Activated CD4-positive, alpha-beta memory T cell treated with anti-CD3 and anti-CD28 coated beads, Interleukin-2, amount 10 ng/mL, durations not matched to agents 7 days and 5 days (primary cell): Measurements from ENCODE around the gene KIF21A. TPM values are rescaled to one million over a fixed set of nuclear protein-coding genes. Genes with fewer than 3 reads are reported as not detected.

Experiments
- CTCF ChIA-PET: fragments of 350-600 bp; sonication (Branson Sonifier 250); formaldehyde crosslinking; loops from one replicate; lab custom pipeline; 2021; ENCODE audit warnings: antibody characterized with exemption, inconsistent platforms; lab: Charles Lee
- POLR2A ChIA-PET: fragments of 350-600 bp; sonication (Branson Sonifier 250); formaldehyde crosslinking; loops from one replicate; lab custom pipeline; 2021; ENCODE audit warnings: antibody characterized with exemption; lab: Charles Lee
- DNase-seq: peaks from one replicate; pipeline ENCODE4 v3.0.0-alpha.2; 2020
- H3K27ac Mint-ChIP-seq: one replicate; pipeline ENCODE4 v1.8.0; 2021; ENCODE audit warnings: mild to moderate bottlenecking, mixed read lengths
- H3K27me3 Mint-ChIP-seq: one replicate; pipeline ENCODE4 v1.8.0; 2021; ENCODE audit warnings: mixed read lengths
- H3K36me3 Mint-ChIP-seq: one replicate; pipeline ENCODE4 v1.8.0; 2021; ENCODE audit warnings: low read depth, mixed read lengths
- H3K4me1 Mint-ChIP-seq: one replicate; pipeline ENCODE4 v1.8.0; 2021; ENCODE audit warnings: mixed read lengths
- H3K4me3 Mint-ChIP-seq: one replicate; pipeline ENCODE4 v1.8.0; 2021; ENCODE audit warnings: mild to moderate bottlenecking, mixed read lengths
- H3K9me3 Mint-ChIP-seq: one replicate; pipeline ENCODE4 v1.8.0; 2021; ENCODE audit warnings: mixed read lengths
- total RNA-seq, 2 experiments: library from RNA; stranded (reverse); gene quantifications; one replicate each; pipeline ENCODE4 v1.2.3, GENCODE V29; 2021

KIF21A gene
- total RNA-seq, 2 experiments from 2014 or later: 18.4 to 19.7 TPM

DNA sequence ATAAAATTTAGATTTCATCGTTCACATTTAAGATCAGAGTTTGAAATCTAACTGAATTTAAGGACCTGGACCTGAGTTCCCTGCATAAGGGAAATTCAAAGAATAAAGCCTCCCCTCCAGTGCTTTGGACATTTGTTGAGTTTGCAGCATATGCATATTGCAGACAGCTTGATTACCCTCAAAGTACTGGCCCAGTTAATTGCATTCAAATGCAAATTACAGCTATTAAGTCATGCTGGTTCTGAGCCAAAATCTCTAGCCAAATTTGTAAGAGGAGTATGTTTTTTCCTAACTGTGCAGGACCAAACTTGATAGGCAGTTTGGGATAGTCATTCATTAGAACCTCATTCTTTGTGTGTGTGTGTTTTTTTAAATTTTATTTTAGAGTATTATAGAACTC is 9.1 kb upstream of the KIF21A start:
- ChIA-PET CTCF (interaction anchor here (1.0 kb wide), 1 partner anchor 9 kb away, joined by 3 read pairs; no protein-coding TSS in a partner anchor), POLR2A (no interaction called here)
- H3K27ac Mint-ChIP-seq: no peak overlapping the region
- no peaks in the 10 kb centered on the region for H3K4me1 Mint-ChIP-seq
- no peak overlapping the region for H3K4me3 Mint-ChIP-seq
- H3K9me3 Mint-ChIP-seq: no peaks in the 10 kb centered on the region
- H3K36me3 Mint-ChIP-seq: no peaks in the 10 kb centered on the region
- DNase-seq: no peak
- peaks cover 5% of the 10 kb centered on the region for H3K27me3 Mint-ChIP-seq

DNA sequence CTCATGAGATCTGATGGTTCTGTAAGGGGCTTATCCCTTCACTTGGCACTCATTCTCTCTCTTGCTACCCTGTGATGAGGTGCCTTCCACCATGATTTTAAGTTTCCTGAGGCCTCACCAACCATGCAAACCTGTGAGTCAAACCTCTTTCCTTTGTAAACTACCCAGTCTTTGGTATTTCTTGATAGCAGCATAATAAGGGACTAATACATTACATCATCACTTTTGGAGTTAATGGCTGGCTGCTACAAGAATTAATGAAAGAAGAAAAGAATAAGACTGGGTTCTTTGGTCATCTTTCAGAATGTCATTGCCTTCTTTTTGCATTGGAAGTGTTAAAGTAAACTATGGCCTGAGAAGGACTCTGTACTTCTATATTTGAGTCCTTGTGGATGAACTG is 5.1 kb upstream of the KIF21A start:
- H3K4me3 Mint-ChIP-seq: no peak overlapping the region
- peaks cover 5% of the 10 kb centered on the region for H3K27me3 Mint-ChIP-seq
- H3K27ac Mint-ChIP-seq: no peak overlapping the region
- no peaks in the 10 kb centered on the region for H3K36me3 Mint-ChIP-seq
- ChIA-PET CTCF (no interaction called here), POLR2A (no interaction called here)
- DNase-seq: no peak
- H3K9me3 Mint-ChIP-seq: no peaks in the 10 kb centered on the region
- H3K4me1 Mint-ChIP-seq: peaks cover 5% of the 10 kb centered on the region

DNA sequence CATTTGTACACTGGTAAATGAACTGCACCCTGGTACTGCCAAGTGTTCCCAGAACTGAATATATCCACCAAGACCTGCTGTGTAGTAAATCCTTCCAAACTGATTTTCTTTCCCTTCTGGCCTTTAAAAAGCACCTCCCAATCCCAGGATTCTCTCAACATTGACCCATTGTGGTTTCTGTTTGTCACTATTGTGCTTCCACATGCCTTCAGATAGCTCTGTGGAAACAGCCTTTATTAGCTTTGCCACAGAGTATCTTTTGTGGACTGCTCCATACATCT is 949 bp upstream of the KIF21A start:
- H3K36me3 Mint-ChIP-seq: no peaks in the 10 kb centered on the region
- CTCF ChIA-PET: interaction anchor here (1.0 to 2.2 kb wide), 5 partner anchors 8 to 176 kb away, joined by 3 to 6 read pairs (median 4); partner anchors contain the start of gene ABCD2

DNA sequence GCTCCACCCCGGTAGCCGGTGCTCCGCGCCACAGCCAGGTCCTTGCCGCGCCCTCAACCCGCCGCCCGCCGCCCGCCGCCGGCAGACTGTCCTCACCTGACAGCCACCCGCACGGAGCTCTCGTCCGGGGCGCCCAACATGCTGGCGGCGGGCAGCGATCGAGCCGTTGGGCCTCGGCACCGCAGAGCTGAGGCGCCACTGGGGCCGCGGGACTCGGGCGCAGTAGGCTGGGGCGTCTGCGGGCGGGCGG is 164 bp downstream of the KIF21A start:
- Mint-ChIP-seq H3K27me3 (no peaks in the 10 kb centered on the region), H3K27ac (peak overlapping the region; percentile 79), H3K4me3 (peak overlapping the region; percentile 78), H3K4me1 (peaks cover 24% of the 10 kb centered on the region), H3K9me3 (no peaks in the 10 kb centered on the region), H3K36me3 (no peaks in the 10 kb centered on the region)
- CTCF ChIA-PET: interaction anchor here (1.7 kb wide), 1 partner anchor 162 kb away, joined by 4 read pairs; no protein-coding TSS in a partner anchor
- no peak for DNase-seq
- POLR2A ChIA-PET: interaction anchor here (0.9 to 3.6 kb wide), 9 partner anchors 24 to 186 kb away, joined by 3 to 39 read pairs (median 5); partner anchors contain the start of gene ABCD2

More for the DNA sequence above, 949 bp upstream of the KIF21A start:
- POLR2A ChIA-PET: interaction anchor here (0.6 to 3.6 kb wide), 6 partner anchors 23 to 240 kb away, joined by 3 to 39 read pairs (median 6); partner anchors contain the start of gene ABCD2
- Mint-ChIP-seq H3K27me3 (no peaks in the 10 kb centered on the region), H3K27ac (peak overlapping the region; percentile 53), H3K9me3 (no peaks in the 10 kb centered on the region), H3K4me1 (peaks cover 20% of the 10 kb centered on the region), H3K4me3 (peak overlapping the region; percentile 80)
- DNase-seq: no peak

DNA sequence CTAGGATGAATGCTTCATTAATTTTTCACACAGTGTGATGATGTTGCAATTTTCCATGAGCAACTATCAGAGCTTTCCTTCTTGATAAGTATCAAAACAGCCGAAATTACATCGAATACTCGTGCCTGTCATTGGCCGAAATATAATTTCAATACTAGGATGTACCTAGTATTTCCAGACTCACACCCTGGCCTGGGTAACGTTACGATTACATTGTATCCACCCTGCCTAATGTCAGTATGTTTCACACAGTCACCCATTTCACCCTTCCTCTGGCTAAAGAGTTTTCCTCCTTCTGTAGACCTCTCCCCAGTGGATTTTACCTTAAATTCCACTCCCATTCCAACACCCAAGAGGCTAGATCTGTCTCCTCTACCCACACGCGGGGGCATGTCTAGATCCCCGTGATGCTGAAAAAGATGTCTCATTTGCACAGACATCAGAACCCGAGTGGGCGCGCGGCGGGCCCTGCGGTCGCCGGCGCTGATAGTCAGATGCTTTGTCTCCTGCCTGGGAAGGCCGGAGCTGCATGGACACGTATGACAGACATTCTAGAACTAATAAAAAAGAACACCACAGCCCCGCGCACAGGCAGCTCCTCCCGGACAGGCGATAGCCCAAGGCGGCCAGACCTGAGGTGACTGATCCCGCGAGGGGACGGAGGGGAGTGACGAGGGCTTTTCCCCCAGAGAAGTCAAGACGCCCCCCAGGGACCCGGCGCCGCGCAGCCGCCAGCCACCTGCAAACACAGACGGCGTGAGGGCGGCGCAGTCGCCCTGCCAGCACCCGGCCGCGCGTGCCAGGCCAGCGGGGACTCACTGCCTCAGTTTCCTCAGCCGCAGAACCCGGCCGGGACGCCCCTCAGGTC is 723 bp downstream of the KIF21A start:
- Mint-ChIP-seq H3K27me3 (no peaks in the 10 kb centered on the region), H3K4me1 (peaks cover 24% of the 10 kb centered on the region)
- POLR2A ChIA-PET: interaction anchor here (0.9 to 3.6 kb wide), 7 partner anchors 24 to 187 kb away, joined by 3 to 39 read pairs (median 6); partner anchors contain the start of gene ABCD2

DNA sequence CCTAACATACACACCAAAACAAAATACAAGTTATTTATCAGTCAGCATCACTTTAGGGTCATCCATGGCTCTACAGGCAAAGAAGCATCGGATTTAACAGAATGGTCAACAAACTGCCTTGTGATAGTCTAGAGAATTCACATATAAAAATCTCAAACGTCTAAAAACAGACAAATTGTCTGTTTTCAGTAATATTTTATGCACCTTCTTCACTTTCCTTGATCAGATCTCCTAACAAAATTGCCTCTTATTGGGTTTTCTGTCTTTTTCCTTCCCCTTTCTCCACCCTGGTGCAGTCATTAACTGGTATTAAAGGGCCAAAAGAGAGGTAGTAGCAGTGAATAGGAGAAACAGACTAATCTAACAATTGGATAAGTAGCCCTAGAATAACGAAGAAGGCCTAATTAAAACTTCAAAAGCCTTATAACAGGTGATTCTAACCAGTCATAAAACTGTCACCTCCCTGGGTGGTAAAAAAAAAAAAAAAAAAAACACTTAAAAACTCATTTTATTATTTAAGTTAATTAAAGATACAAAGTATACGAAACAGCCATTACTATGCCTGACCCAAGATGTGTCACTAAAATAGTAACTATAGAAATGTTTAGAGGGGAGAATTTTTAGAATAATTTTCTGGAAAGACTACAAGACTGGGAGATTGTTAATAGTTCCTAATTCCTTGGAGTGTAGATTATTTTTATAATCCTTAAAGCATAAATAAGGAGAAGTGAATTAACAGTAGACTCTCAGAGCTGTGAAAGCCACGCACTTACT is 1.5 kb downstream of the KIF21A start:
- ChIA-PET POLR2A (interaction anchor here (2.1 to 3.6 kb wide), 2 partner anchors 69 to 180 kb away, joined by 9 to 39 read pairs; partner anchors contain the start of gene ABCD2), CTCF (interaction anchor here (2.1 kb wide), 1 partner anchor 123 kb away, joined by 8 read pairs; no protein-coding TSS in a partner anchor)
- no peak overlapping the region for H3K27ac Mint-ChIP-seq
- no peaks in the 10 kb centered on the region for H3K36me3 Mint-ChIP-seq
- peaks cover 24% of the 10 kb centered on the region for H3K4me1 Mint-ChIP-seq
- DNase-seq: no peak
- H3K9me3 Mint-ChIP-seq: no peaks in the 10 kb centered on the region
- H3K4me3 Mint-ChIP-seq: peak overlapping the region; percentile 78
- no peaks in the 10 kb centered on the region for H3K27me3 Mint-ChIP-seq

More for the DNA sequence above, 723 bp downstream of the KIF21A start:
- Mint-ChIP-seq H3K4me3 (peak overlapping the region; percentile 78), H3K27ac (peak overlapping the region; percentile 79), H3K9me3 (no peaks in the 10 kb centered on the region), H3K36me3 (no peaks in the 10 kb centered on the region)
- peak; percentile 35 for DNase-seq
- CTCF ChIA-PET: interaction anchor here (1.7 kb wide), 1 partner anchor 163 kb away, joined by 4 read pairs; no protein-coding TSS in a partner anchor

DNA sequence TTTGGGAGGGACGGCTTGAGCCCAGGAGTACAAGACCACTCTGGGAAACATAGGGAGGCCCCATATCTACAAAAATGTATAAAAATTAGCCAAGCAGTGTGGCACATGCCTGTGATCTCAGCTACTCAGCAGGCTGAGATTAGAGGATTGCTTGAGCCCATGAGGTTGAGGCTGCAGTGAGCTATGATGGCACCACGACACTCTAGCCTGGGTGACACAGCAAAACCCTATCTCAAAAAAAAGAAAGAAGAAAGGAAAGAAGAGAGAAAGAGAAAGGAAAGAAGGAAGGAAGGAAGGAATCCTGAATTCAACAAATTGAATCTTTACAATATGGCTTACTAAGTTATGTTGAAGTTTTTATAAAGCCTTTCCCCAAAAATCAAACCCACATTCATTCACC is 2.1 kb downstream of the KIF21A start:
- no peaks in the 10 kb centered on the region for H3K36me3 Mint-ChIP-seq
- H3K27me3 Mint-ChIP-seq: no peaks in the 10 kb centered on the region
- DNase-seq: no peak
- POLR2A ChIA-PET: no interaction called here
- CTCF ChIA-PET: interaction anchor here (2.1 kb wide), 1 partner anchor 122 kb away, joined by 8 read pairs; no protein-coding TSS in a partner anchor
- H3K4me3 Mint-ChIP-seq: peak overlapping the region; percentile 25
- peaks cover 24% of the 10 kb centered on the region for H3K4me1 Mint-ChIP-seq
- H3K9me3 Mint-ChIP-seq: no peaks in the 10 kb centered on the region
- H3K27ac Mint-ChIP-seq: no peak overlapping the region

DNA sequence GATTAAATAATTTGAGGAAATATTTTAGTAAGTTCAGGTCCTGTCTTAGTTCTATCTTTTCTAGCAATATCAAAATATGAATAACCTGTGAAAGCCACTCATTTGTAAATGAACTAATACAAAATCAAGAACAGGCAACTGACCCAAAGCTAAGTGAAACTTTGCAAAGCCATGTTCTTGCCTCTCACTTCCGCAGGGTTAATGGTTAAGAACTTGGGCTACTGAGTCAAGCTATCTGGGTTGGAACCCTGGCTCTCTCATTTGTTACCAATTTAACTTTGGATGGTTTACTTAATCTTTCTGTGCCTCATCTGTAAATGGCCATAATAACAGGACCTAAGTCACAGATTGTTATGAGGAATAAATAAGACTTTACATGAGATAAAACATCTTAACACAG is 2.8 kb downstream of the KIF21A start:
- Mint-ChIP-seq H3K9me3 (no peaks in the 10 kb centered on the region), H3K27ac (no peak overlapping the region), H3K4me1 (peaks cover 24% of the 10 kb centered on the region), H3K36me3 (no peaks in the 10 kb centered on the region), H3K27me3 (no peaks in the 10 kb centered on the region), H3K4me3 (no peak overlapping the region)
- DNase-seq: no peak
- POLR2A ChIA-PET: no interaction called here
- CTCF ChIA-PET: interaction anchor here (2.1 kb wide), 1 partner anchor 121 kb away, joined by 8 read pairs; no protein-coding TSS in a partner anchor

DNA sequence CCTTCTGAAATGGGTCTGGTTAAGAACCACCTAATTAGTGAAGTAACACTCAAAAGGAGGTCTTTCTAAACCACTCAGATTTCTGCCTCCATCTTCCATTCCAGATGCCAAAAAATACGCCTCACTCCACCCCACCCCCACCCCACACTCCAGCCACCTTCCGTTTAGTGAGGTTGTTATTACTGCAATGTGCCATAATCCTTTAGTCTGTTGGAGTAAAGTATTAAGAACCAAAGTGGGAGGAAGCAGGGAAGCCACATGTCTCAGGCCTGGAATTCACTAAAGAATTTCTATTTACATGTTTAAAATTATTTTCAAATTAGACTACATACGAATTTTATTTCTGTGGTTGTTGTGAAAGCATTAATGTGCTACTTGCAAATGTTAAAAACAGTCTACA is 7.4 kb downstream of the KIF21A start:
- CTCF ChIA-PET: no interaction called here

DNA sequence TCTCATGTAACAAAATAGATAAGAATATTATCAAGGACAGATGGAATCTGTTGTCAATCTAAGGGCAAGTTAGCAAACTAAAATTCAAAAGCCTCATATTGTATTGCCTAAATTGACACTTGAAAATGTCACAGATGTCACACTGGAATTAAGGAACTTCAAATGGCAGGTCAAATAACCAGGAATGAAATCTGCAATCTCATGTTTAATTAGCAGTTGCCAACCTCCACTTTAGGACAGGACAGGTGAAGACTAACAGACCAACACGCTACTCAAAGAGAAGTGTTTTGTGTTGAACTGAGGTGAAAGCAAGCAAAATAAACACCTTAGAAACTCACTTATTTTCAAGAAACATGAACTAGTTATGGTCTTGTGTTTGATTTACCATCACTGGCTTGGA is 11.1 kb downstream of the KIF21A start:
- no peak overlapping the region for H3K27ac Mint-ChIP-seq
- POLR2A ChIA-PET: no interaction called here
- H3K4me3 Mint-ChIP-seq: no peak overlapping the region
- no peak for DNase-seq
- H3K27me3 Mint-ChIP-seq: no peaks in the 10 kb centered on the region
- CTCF ChIA-PET: no interaction called here
- no peaks in the 10 kb centered on the region for H3K9me3 Mint-ChIP-seq
- peaks cover 9% of the 10 kb centered on the region for H3K4me1 Mint-ChIP-seq
- no peaks in the 10 kb centered on the region for H3K36me3 Mint-ChIP-seq

More for the DNA sequence above, 7.4 kb downstream of the KIF21A start:
- H3K27ac Mint-ChIP-seq: no peak overlapping the region
- no peaks in the 10 kb centered on the region for H3K36me3 Mint-ChIP-seq
- no peak overlapping the region for H3K4me3 Mint-ChIP-seq
- H3K4me1 Mint-ChIP-seq: peaks cover 4% of the 10 kb centered on the region
- no peaks in the 10 kb centered on the region for H3K9me3 Mint-ChIP-seq
- POLR2A ChIA-PET: no interaction called here
- no peaks in the 10 kb centered on the region for H3K27me3 Mint-ChIP-seq
- DNase-seq: no peak

DNA sequence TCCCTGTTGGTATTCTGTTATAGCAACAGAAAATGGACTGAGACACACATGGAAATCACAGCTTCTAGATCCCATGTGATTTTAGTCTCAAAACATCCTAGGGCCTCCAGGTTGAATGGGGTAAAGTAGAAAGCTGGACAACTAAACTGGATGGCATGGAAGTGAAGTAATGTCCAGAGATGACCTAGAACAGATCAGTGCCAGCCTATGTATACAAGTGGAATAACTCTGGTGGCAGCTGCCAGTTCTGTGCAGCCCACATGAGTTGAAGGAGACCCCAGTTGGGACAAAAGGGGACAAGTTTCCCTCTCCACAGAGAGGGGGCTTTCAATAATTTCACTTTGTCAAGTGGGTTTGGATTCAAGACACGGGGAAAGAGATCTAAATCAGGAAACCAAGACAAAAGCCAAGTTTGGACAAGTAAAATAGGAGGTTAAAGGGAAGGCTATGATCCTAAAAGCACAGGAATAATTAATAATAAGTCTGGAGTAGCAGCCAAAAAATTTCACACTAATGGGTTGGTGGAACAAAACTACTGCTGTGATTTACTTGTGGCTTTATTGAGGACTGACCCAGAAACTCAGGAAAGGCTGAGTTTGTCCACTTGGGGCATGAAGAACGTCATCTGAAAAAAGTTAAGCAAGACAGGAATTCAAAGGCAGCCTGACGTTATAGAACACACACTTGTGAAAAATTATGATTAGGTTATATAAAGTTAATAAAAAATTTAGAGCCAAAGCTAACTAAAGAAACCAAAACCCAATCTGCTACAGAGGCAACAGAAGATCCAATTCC is 11.7 kb downstream of the KIF21A start:
- H3K36me3 Mint-ChIP-seq: no peaks in the 10 kb centered on the region
- no peak for DNase-seq
- no peak overlapping the region for H3K4me3 Mint-ChIP-seq
- ChIA-PET POLR2A (no interaction called here), CTCF (no interaction called here)
- no peaks in the 10 kb centered on the region for H3K27me3 Mint-ChIP-seq
- H3K9me3 Mint-ChIP-seq: no peaks in the 10 kb centered on the region
- no peak overlapping the region for H3K27ac Mint-ChIP-seq
- H3K4me1 Mint-ChIP-seq: peaks cover 9% of the 10 kb centered on the region

DNA sequence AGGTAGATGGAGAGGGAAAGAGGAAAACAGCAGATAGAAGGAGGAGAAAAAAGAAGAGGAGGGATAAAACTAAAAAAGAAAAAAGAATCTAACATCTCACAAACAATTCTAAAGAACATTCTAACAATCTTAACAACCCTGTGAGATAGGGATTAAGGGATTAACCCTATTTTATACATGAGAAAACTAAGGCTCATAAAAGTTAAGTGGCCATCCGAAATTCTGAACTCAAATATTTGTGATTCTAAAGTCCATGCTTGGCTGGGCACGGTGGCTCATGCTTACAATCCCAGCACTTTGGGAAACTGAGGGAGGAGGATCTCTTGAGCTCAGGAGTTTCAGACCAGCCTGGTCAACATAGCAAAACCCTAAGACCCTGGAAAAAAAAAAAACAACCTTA is 13.1 kb downstream of the KIF21A start:
- POLR2A ChIA-PET: no interaction called here
- CTCF ChIA-PET: no interaction called here
- no peak for DNase-seq
- Mint-ChIP-seq H3K9me3 (no peaks in the 10 kb centered on the region), H3K4me1 (peaks cover 9% of the 10 kb centered on the region), H3K4me3 (no peak overlapping the region), H3K27ac (no peak overlapping the region), H3K27me3 (no peaks in the 10 kb centered on the region), H3K36me3 (no peaks in the 10 kb centered on the region)
